Lower leg skin (tissue), 4 donors: ENCODE data around the gene PRND. TPM values are rescaled to one million over a fixed set of nuclear protein-coding genes. Genes with fewer than 3 reads are reported as not detected.
"Not testable (repeated sequence)": the region's sequence is repeated elsewhere in the genome, so short reads cannot be mapped to it uniquely, and the experiment has no call there.

Experiments used
- DNase-seq, 2 donors: peaks; one replicate each; pipeline ENCODE4 v3.0.0-alpha.2; 2019; ENCODE audit warnings: low spot score in 2 of 2
- H3K4me3 ChIP-seq: fragments of 200-600 bp; sonication (generic); 2 replicates; pipeline ENCODE4 v1.5.1; 2017; ENCODE audit warnings: mild to moderate bottlenecking, low read depth; ENCODE audit not compliant: poor library complexity, severe bottlenecking
- POLR2A ChIP-seq, 2 donors: fragments of 450-650 bp; IDR thresholded peaks; one replicate each; pipeline ENCODE4 v1.6.1; 2016 to 2017; ENCODE audit warnings: antibody characterized with exemption in 2 of 2, mild to moderate bottlenecking in 1 of 2, moderate library complexity in 1 of 2
- WGBS, 2 donors: methylation state at CpG; one replicate each; pipeline ENCODE4 v1.1.5; 2018; 5-methylcytosine and 5-hydroxymethylcytosine counted together
- intact Hi-C: fragments of 100-400 bp; cut with DNase I; formaldehyde crosslinking; loops from one replicate; pipeline ENCODE4 v1.15.0; 2023; ENCODE audit warnings: low total_unique reads
- total RNA-seq, 4 donors: library from RNA; depleted of rRNA; stranded (reverse); fragments of >200 nt; gene quantifications; one replicate each; pipeline ENCODE4 v1.1.0, GENCODE V29; 2016
- TF ChIP-seq, protein P1 (sequence below), 3 donors: fragments of 450-650 bp; IDR thresholded peaks; one replicate each; pipeline ENCODE4 v1.5.1; 2016; ENCODE audit warnings: antibody characterized with exemption in 3 of 3, mild to moderate bottlenecking in 3 of 3, moderate library complexity in 2 of 3

Gene PRND
- total RNA-seq, 4 donors from 2014 or later: 0.06 to 0.46 TPM; not detected in 2

DNA sequence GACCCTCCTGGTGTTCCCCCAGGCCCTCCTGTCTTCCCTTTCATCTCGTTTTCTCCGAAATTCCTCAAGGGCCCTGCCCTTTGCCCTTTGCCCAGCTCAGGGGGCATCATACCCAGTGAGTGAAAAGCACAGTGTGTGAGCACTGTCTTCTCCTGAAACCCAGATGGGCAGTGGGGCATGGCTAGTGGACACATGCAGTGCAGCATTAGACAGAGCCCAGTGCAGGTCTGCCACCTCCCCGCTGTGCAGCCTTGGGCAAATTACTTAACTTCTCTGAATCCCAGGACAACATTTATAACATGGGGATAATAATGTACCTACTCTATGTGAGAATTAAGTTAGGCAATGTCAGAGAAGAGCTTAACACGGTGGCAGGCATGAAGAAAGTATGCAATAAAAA, 1.3 kb downstream of the PRND start:
- no peak for DNase-seq
- H3K4me3 ChIP-seq: no peak overlapping the region
- 78% methylated on average over 4 of the region's 4 CpGs for WGBS, 2 donors
- intact Hi-C loops: no loop called here
- TF ChIP-seq, protein P1, sequence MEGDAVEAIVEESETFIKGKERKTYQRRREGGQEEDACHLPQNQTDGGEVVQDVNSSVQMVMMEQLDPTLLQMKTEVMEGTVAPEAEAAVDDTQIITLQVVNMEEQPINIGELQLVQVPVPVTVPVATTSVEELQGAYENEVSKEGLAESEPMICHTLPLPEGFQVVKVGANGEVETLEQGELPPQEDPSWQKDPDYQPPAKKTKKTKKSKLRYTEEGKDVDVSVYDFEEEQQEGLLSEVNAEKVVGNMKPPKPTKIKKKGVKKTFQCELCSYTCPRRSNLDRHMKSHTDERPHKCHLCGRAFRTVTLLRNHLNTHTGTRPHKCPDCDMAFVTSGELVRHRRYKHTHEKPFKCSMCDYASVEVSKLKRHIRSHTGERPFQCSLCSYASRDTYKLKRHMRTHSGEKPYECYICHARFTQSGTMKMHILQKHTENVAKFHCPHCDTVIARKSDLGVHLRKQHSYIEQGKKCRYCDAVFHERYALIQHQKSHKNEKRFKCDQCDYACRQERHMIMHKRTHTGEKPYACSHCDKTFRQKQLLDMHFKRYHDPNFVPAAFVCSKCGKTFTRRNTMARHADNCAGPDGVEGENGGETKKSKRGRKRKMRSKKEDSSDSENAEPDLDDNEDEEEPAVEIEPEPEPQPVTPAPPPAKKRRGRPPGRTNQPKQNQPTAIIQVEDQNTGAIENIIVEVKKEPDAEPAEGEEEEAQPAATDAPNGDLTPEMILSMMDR (IDR thresholded peaks at IDR 0.05): no peak
- TF ChIP-seq POLR2A (IDR thresholded peaks at IDR 0.05): no peak

DNA sequence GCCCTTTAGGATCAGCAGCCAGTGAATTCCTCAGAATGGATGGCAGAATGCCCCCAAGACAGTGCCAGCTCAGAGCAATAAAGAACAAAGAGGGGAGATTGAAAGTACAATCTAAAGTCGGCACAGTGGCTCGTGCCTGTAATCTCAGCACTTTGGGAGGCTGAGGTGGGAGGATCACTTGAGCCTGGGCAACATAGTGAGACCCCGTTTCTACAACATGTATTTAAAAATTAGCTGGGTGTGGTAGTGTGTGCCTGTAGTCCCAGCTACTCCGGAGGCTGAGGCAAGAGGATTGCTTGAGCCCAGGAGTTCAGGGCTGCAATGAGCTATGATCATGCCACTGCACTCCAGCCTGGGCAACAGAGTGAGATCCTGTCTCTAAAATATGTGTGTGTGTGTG, 1.8 kb downstream of the PRND start:
- 59 to 72% methylated on average over 4 of the region's 4 CpGs for WGBS, 2 donors
- DNase-seq: not testable (repeated sequence)

DNA sequence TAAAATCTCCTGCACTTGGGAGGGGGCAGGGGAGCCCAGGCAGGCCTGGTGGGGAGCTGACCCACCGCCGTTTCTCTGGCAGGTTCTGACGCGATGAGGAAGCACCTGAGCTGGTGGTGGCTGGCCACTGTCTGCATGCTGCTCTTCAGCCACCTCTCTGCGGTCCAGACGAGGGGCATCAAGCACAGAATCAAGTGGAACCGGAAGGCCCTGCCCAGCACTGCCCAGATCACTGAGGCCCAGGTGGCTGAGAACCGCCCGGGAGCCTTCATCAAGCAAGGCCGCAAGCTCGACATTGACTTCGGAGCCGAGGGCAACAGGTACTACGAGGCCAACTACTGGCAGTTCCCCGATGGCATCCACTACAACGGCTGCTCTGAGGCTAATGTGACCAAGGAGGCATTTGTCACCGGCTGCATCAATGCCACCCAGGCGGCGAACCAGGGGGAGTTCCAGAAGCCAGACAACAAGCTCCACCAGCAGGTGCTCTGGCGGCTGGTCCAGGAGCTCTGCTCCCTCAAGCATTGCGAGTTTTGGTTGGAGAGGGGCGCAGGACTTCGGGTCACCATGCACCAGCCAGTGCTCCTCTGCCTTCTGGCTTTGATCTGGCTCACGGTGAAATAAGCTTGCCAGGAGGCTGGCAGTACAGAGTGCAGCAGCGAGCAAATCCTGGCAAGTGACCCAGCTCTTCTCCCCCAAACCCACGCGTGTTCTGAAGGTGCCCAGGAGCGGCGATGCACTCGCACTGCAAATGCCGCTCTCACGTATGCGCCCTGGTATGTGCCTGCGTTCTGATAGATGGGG, 3.0 kb downstream of the PRND start:
- 81 to 86% methylated on average over 33 to 34 of the region's 34 CpGs for WGBS, 2 donors
- no peak for DNase-seq
- intact Hi-C loops: no loop called here

More for the DNA sequence above, 1.8 kb downstream of the PRND start:
- intact Hi-C loops, H3K4me3 ChIP-seq: not testable (repeated sequence)

DNA sequence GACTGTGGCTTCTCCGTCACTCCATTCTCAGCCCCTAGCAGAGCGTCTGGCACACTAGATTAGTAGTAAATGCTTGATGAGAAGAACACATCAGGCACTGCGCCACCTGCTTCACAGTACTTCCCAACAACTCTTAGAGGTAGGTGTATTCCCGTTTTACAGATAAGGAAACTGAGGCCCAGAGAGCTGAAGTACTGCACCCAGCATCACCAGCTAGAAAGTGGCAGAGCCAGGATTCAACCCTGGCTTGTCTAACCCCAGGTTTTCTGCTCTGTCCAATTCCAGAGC, 3.5 kb downstream of the PRND start:
- no peak overlapping the region for H3K4me3 ChIP-seq
- intact Hi-C loops: no loop called here
- 92 to 93% methylated on average over 4 of the region's 4 CpGs for WGBS, 2 donors
- DNase-seq: no peak
- TF ChIP-seq, protein P1 (IDR thresholded peaks at IDR 0.05): no peak
- no peak for TF ChIP-seq POLR2A (IDR thresholded peaks at IDR 0.05)

More for the DNA sequence above, 3.0 kb downstream of the PRND start:
- TF ChIP-seq, protein P1 (IDR thresholded peaks at IDR 0.05): no peak
- no peak for TF ChIP-seq POLR2A (IDR thresholded peaks at IDR 0.05)
- no peak overlapping the region for H3K4me3 ChIP-seq

DNA sequence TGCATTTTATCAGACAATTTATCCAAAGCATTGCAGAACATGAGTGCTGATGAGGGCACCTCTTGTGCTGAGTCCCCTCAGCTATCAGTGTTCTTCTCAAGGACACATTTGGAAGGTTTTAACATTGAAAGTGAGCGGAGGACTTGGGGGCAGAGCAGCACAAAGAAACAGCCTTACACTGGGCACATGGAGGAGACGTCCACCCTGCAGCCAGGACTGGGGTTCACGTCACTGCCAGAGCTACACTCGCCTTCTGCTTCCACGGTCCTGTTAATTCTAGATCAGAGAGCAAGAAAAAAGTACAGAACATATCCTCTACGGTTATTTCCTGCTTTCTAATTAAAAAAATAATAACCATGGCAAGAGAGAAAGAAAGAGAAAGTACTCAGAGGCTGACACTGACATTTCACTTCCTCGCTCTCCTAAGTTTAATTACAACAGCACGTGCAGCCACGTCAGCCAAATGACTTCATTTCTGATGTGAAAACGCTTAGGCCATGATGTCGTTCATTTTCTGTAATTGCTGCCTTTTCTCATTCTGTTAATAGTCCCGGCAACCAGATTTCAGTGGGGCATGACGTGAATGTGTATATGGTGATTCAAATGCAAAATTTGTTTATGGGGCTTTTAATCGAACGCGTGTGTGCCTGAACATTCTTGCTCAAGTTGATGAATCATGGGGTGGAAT, 5.1 kb downstream of the PRND start:
- intact Hi-C loops: no loop called here
- 23 to 36% methylated on average over 16 of the region's 16 CpGs for WGBS, 2 donors
- no peak overlapping the region for H3K4me3 ChIP-seq
- no peak for TF ChIP-seq POLR2A (IDR thresholded peaks at IDR 0.05)
- TF ChIP-seq, protein P1 (IDR thresholded peaks at IDR 0.05): no peak
- DNase-seq: no peak

DNA sequence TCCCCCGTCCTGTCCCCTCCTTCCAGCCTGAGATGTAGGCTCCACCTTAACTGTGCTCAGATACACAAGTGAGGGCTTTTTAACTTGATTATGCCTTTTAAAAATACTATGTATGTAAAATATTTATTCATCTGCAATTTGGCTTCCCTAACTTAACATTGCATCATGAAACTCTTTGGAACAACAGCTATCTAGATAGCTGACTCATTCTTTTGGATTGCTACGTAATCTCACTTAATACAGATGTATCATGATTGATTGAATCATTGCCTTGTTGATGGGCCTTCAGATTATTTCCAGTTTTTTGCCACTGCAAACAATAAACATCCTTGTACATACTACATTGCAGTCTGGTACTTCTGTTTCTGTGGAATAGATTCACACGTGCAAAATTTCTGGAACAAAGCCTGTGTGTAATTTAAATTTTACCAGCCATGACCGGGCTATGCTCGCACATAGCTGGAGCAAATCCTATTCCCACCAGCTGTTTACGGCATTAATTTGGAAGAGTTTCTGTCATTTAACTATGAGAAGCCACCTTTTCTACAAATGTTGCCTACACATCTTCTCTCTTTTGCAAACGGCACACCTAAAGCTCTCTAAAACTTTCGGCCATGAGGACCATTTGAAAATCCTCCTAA, 6.5 kb downstream of the PRND start:
- intact Hi-C loops: no loop called here
- WGBS, 2 donors: 63 to 72% methylated on average over 8 of the region's 8 CpGs
- no peak overlapping the region for H3K4me3 ChIP-seq
- DNase-seq: no peak
- TF ChIP-seq, protein P1 (IDR thresholded peaks at IDR 0.05): no peak
- no peak for TF ChIP-seq POLR2A (IDR thresholded peaks at IDR 0.05)
